ENCODE data around the gene HIGD1A. TPM values are rescaled to one million over a fixed set of nuclear protein-coding genes. Genes with fewer than 3 reads are reported as not detected.

HIGD1A gene
- total and polyA plus RNA-seq, 10 of the 15 experiments (the other 5 are each of a cell fraction or from before 2014, with no cell fraction given): 73.9 to 487 (median 175) TPM

GRCh38 chr3:42778644-42779043 is 25.6 kb downstream of the HIGD1A start:
- ChIA-PET SMC1A (ENCODE audit: uncharacterized antibody, unreplicated experiment) (interaction anchor here (1.2 to 2.8 kb wide), 3 partner anchors 16 to 62 kb away, joined by 5 to 34 read pairs (median 7); no protein-coding TSS in a partner anchor), CTCF (interaction anchor here (0.7 to 5.2 kb wide), 10 partner anchors 9 to 371 kb away, joined by 3 to 39 read pairs (median 14); no protein-coding TSS in a partner anchor), POLR2A (no interaction called here), RAD21 (ENCODE audit: unreplicated experiment) (interaction anchor here (0.6 to 2.3 kb wide), 5 partner anchors 53 to 825 kb away, joined by 3 to 18 read pairs (median 3); no protein-coding TSS in a partner anchor)
- ATAC-seq (no peak), DNase-seq (ENCODE audit: low read depth, low spot score) (no peak), FAIRE-seq (no peak)
- WGBS (ENCODE audit: insufficient coverage, insufficient replicate concordance, low lambda C conversion rate, missing lambda C conversion rate): 68% methylated on average over 2 of the region's 2 CpGs
- Histone ChIP-seq H3K36me3 (ENCODE audit: control insufficient read depth in 2 of 2, insufficient read depth in 2 of 2, low read length in 1 of 2) (peaks cover 0 to 3% of the 10 kb centered on the region in 2 experiments; a peak in 1 of 4 replicates), H4K20me1 (ENCODE audit: control insufficient read depth, insufficient read depth) (no peaks in the 10 kb centered on the region; the same call in 1 of the 2 replicates), H3K4me2 (ENCODE audit: control insufficient read depth, insufficient read depth) (no peak overlapping the region), H3K27ac (ENCODE audit: control insufficient read depth, insufficient read depth) (no peak overlapping the region), H3K4me1 (ENCODE audit: control insufficient read depth, insufficient read depth, low read length) (no peaks in the 10 kb centered on the region), H2AFZ (ENCODE audit: control insufficient read depth, low read depth, low read length) (no peak overlapping the region), H3K4me3 (no peak overlapping the region), H3K79me2 (ENCODE audit: control insufficient read depth, insufficient read depth, low read length) (no peaks in the 10 kb centered on the region), H3K27me3 (replicated peaks in 1 of 2; ENCODE audit: control insufficient read depth in 2 of 2, insufficient read depth in 2 of 2, low read length in 1 of 2) (no peaks in the 10 kb centered on the region), H3K9me3 (replicated peaks; ENCODE audit: control insufficient read depth, insufficient read depth, low read length) (no peaks in the 10 kb centered on the region), H3K9ac (ENCODE audit: control insufficient read depth, insufficient read depth, low read length) (no peak overlapping the region)
- intact Hi-C loops (cut with micrococcal nuclease; ENCODE audit: unreplicated experiment): no loop called here
- in situ Hi-C loops (cut with MboI): no loop called here
- BruUV-seq (replicated peaks): no TSS peak
- TF ChIP-seq SMAD5 (IDR thresholded peaks at IDR 0.05; ENCODE audit: low read depth): no peak
- TF ChIP-seq SRF (IDR thresholded peaks at IDR 0.05; ENCODE audit: low read depth in 2 of 2, low read length in 2 of 2): no peak
- TF ChIP-seq TBL1XR1 (IDR thresholded peaks at IDR 0.05; ENCODE audit: low read depth, low read length): no peak
- no peak for TF ChIP-seq CHD2 (IDR thresholded peaks at IDR 0.05; ENCODE audit: borderline replicate concordance, low read depth, low read length)
- TF ChIP-seq SREBF2 (IDR thresholded peaks at IDR 0.05; ENCODE audit: low read length): no peak
- TF ChIP-seq KLF5 (IDR thresholded peaks at IDR 0.05; ENCODE audit: partially characterized antibody): no peak
- no peak for TF ChIP-seq ZNF384 (IDR thresholded peaks at IDR 0.05; ENCODE audit: borderline replicate concordance, low read depth, low read length)
- no peak for TF ChIP-seq MTA2 (IDR thresholded peaks at IDR 0.05; ENCODE audit: low read depth)
- no peak for TF ChIP-seq ZBTB40 (IDR thresholded peaks at IDR 0.05; ENCODE audit: borderline replicate concordance)
- no peak for TF ChIP-seq HDAC2 (IDR thresholded peaks at IDR 0.05)
- TF ChIP-seq STAT1 (conservative IDR thresholded peaks at IDR 0.05): no peak
- TF ChIP-seq E4F1 (IDR thresholded peaks at IDR 0.05; ENCODE audit: borderline replicate concordance, partially characterized antibody): no peak
- no peak for TF ChIP-seq FOXK2 (IDR thresholded peaks at IDR 0.05)
- no peak for TF ChIP-seq ZNF24 (IDR thresholded peaks at IDR 0.05)
- no peak for TF ChIP-seq YY1 (IDR thresholded peaks at IDR 0.05; ENCODE audit: low read depth, low read length)
- no peak for TF ChIP-seq CBX5 (IDR thresholded peaks at IDR 0.05; ENCODE audit: low read depth)
- TF ChIP-seq CREB1 (IDR thresholded peaks at IDR 0.05; ENCODE audit: low read depth): no peak
- no peak for TF ChIP-seq WRNIP1 (IDR thresholded peaks at IDR 0.05; ENCODE audit: borderline replicate concordance, low read depth, low read length)
- no peak for TF ChIP-seq PKNOX1 (IDR thresholded peaks at IDR 0.05)

Measured in GM12878 (cell line).